SU-DHL-6 (cell line): ENCODE results near the gene HEXD.

ENCODE experiments used
- H2AFZ ChIP-seq: fragments of 200-600 bp; sonication (generic); 2 replicates; pipeline ENCODE4 v1.6.1; 2014; ENCODE audit warnings: low read depth, mild to moderate bottlenecking, moderate library complexity, mixed read lengths, antibody characterized with exemption, low read length; ENCODE audit not compliant: severe bottlenecking
- H3F3A ChIP-seq: fragments of 200-600 bp; shearing (Covaris generic); 2 replicates; pipeline ENCODE4 v1.6.0; 2016; ENCODE audit warnings: antibody characterized with exemption, mild to moderate bottlenecking; ENCODE audit not compliant: insufficient read depth
- H3K27ac ChIP-seq: fragments of 200-600 bp; sonication (generic); 2 replicates; pipeline ENCODE4 v1.5.1; 2016; ENCODE audit warnings: low read depth, mild to moderate bottlenecking, low read length, moderate library complexity, mixed read lengths
- H3K27me3 ChIP-seq: fragments of 200-600 bp; sonication (generic), shearing (Covaris generic); 2 replicates; pipeline ENCODE4 v1.6.0; 2014; ENCODE audit warnings: mild to moderate bottlenecking, low read length
- H3K36me3 ChIP-seq: fragments of 200-600 bp; sonication (generic); 2 replicates; pipeline ENCODE4 v1.6.1; 2014; ENCODE audit warnings: mild to moderate bottlenecking, low read length, mixed read lengths
- H3K4me2 ChIP-seq: fragments of 300-600, 200-600 bp; shearing (Covaris generic), sonication (generic); 2 replicates; pipeline ENCODE4 v1.6.0; 2014; ENCODE audit warnings: low read length, low read depth, mild to moderate bottlenecking; ENCODE audit not compliant: poor library complexity, severe bottlenecking
- H3K4me3 ChIP-seq: fragments of 200-600 bp; sonication (generic); 2 replicates; pipeline ENCODE4 v1.5.1; 2014; ENCODE audit warnings: antibody characterized with exemption, low read length, mild to moderate bottlenecking, mixed read lengths; ENCODE audit not compliant: insufficient read depth, poor library complexity, severe bottlenecking
- H3K79me2 ChIP-seq: fragments of 200-600 bp; sonication (generic); 2 replicates; pipeline ENCODE4 v1.6.1; 2014; ENCODE audit warnings: mild to moderate bottlenecking, low read length, moderate library complexity; ENCODE audit not compliant: insufficient read depth
- H3K9ac ChIP-seq: fragments of 200-600 bp; sonication (generic); 2 replicates; pipeline ENCODE4 v1.7.0; 2014; ENCODE audit warnings: mild to moderate bottlenecking, low read length
- H3K9me2 ChIP-seq: fragments of 200-600 bp; sonication (generic); replicated peaks from 2 replicates; pipeline ENCODE4 v1.6.1; 2014; ENCODE audit warnings: low read length; ENCODE audit not compliant: insufficient read depth
- H3K9me3 ChIP-seq: fragments of 200-600 bp; sonication (generic); 2 replicates; pipeline ENCODE4 v1.6.1; 2014; ENCODE audit warnings: low read length, mixed read lengths; ENCODE audit not compliant: insufficient read depth
- H4K20me1 ChIP-seq: fragments of 200-600 bp; sonication (generic); 2 replicates; pipeline ENCODE4 v1.6.1; 2014; ENCODE audit warnings: low read depth, mild to moderate bottlenecking, antibody characterized with exemption, low read length, moderate library complexity, mixed read lengths
- EZH2phosphoT487 ChIP-seq: fragments of 200-600 bp; sonication (generic), shearing (Covaris generic); conservative IDR thresholded peaks from 2 replicates; pipeline ENCODE4 v1.6.1; 2018; ENCODE audit warnings: mild to moderate bottlenecking, antibody characterized with exemption, low read length, moderate library complexity, mixed read lengths
- TF ChIP-seq, protein P1 (sequence below): fragments of 200-600 bp; sonication (generic); IDR thresholded peaks from one replicate; pipeline ENCODE4 v1.5.1; 2017; ENCODE audit warnings: antibody characterized with exemption, mild to moderate bottlenecking, low read length, moderate library complexity; ENCODE audit not compliant: insufficient read depth, poor library complexity, severe bottlenecking

HEXD gene

DNA sequence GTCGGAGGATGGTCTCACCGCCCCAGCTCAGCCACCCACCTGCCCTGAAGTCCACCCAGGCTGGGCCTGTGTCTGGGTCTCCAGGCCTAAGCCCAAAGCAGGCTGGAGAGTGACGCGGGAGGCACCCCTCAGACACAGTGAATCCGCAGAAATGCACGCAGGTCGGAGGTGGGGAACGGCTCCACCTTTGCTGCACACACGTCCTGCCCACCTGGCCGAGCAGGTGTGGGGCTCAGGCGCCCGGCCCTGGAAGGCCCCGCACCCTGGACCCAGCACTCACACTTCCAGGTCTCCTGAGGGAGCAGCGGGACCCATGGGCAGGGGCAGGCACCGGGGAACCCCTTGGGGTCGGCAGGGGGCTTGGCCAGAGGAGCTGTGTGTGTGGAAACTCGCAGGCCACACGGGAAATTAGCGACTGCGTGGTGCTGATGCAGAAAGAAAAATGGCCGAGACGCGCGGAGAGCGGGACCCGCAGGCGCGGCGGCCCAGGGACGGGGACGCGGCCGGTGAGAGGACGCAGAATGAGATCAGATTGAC lies 21.8 kb downstream of the HEXD start:
- H3K9me2 ChIP-seq, result no peaks in the 10 kb centered on the region
- no peak overlapping the region for H3K27ac ChIP-seq
- H3K79me2 ChIP-seq, result no peaks in the 10 kb centered on the region
- TF ChIP-seq EZH2phosphoT487, result no peak
- TF ChIP-seq, protein P1, sequence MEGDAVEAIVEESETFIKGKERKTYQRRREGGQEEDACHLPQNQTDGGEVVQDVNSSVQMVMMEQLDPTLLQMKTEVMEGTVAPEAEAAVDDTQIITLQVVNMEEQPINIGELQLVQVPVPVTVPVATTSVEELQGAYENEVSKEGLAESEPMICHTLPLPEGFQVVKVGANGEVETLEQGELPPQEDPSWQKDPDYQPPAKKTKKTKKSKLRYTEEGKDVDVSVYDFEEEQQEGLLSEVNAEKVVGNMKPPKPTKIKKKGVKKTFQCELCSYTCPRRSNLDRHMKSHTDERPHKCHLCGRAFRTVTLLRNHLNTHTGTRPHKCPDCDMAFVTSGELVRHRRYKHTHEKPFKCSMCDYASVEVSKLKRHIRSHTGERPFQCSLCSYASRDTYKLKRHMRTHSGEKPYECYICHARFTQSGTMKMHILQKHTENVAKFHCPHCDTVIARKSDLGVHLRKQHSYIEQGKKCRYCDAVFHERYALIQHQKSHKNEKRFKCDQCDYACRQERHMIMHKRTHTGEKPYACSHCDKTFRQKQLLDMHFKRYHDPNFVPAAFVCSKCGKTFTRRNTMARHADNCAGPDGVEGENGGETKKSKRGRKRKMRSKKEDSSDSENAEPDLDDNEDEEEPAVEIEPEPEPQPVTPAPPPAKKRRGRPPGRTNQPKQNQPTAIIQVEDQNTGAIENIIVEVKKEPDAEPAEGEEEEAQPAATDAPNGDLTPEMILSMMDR, result no peak
- H4K20me1 ChIP-seq, result no peaks in the 10 kb centered on the region
- H3K27me3 ChIP-seq, result no peaks in the 10 kb centered on the region
- H3K36me3 ChIP-seq, result peaks cover 6% of the 10 kb centered on the region; the same call in 1 of the 2 replicates
- no peak overlapping the region for H3K9ac ChIP-seq
- H2AFZ ChIP-seq, result no peak overlapping the region
- no peak overlapping the region for H3K4me2 ChIP-seq
- peaks cover 23% of the 10 kb centered on the region for H3F3A ChIP-seq
- H3K4me3 ChIP-seq, result no peak overlapping the region
- no peaks in the 10 kb centered on the region for H3K9me3 ChIP-seq

DNA sequence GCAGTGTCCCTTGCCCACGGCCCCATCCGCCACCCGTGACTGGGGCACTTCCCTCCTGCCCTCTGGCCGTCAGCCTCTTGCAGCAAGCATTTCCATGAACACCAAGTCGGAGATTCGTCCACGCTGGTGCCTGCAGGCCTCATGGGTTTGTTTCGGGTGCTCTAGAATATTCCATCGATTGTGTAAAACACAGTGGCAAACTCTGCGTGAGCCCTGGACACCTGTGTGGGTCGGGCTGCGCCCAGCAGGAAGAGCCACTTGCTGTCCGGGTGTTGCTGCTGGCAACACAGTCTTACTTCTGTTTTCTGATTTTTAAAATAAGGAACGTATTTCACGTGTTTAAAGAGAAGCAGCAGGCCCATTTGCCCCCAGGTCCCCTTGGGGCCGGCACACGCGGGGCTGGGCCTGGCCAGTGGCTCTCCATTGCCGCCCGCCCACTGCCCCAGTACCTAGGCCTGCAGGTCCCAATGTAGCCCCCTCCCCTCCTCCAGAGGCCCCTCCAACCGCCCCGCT lies 22.4 kb downstream of the HEXD start:
- Histone ChIP-seq H3K79me2 (no peaks in the 10 kb centered on the region), H3K4me2 (no peak overlapping the region), H4K20me1 (no peaks in the 10 kb centered on the region), H3F3A (peaks cover 23% of the 10 kb centered on the region), H3K9me2 (no peaks in the 10 kb centered on the region), H3K9ac (no peak overlapping the region), H2AFZ (no peak overlapping the region), H3K4me3 (no peak overlapping the region), H3K36me3 (peaks cover 6% of the 10 kb centered on the region; the same call in 1 of the 2 replicates), H3K27me3 (no peaks in the 10 kb centered on the region), H3K9me3 (no peaks in the 10 kb centered on the region), H3K27ac (no peak overlapping the region)
- TF ChIP-seq, protein P1, result no peak
- no peak for TF ChIP-seq EZH2phosphoT487

DNA sequence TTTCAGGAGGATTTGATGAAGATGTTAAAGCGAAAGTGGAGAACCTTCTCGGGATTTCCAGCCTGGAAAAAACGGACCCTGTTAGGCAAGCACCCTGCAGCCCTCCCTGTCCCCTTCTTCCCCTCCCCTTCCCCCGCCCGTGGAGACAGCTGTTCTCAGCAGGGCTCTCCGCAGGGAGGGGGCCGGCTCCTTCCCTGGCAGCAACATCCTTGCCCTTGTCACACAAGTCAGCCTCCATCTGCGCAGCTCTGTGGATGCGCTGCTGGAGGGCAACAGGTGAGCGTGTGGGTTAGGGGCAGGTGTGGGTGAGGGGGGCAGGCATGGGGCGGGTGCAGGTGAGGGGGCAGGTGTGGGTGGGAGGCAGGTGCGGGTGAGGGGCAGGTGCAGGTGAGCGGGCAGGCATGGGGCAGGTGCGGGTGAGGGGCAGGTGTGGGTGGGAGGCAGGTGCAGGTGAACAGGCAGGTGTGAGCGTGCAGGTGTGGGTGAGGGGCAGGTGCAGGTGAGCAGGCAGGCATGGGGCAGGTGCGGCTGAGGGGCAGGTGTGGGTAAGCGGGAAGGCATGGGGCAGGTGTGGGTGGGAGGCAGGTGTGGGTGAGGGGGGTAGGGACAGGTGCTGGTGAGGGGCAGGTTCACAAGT lies 23.0 kb downstream of the HEXD start:
- peaks cover 3% of the 10 kb centered on the region; the same call in 1 of the 2 replicates for H3K79me2 ChIP-seq
- H3K27ac ChIP-seq, result peak overlapping the region; percentile 30
- peaks cover 23% of the 10 kb centered on the region for H3F3A ChIP-seq
- no peak for TF ChIP-seq EZH2phosphoT487
- TF ChIP-seq, protein P1, result no peak
- H3K9me3 ChIP-seq, result no peaks in the 10 kb centered on the region
- no peaks in the 10 kb centered on the region for H3K27me3 ChIP-seq
- no peak overlapping the region for H3K9ac ChIP-seq
- H3K4me2 ChIP-seq, result no peak overlapping the region
- H4K20me1 ChIP-seq, result no peaks in the 10 kb centered on the region
- H3K36me3 ChIP-seq, result peaks cover 6% of the 10 kb centered on the region; the same call in 1 of the 2 replicates
- no peak overlapping the region for H2AFZ ChIP-seq
- H3K9me2 ChIP-seq, result no peaks in the 10 kb centered on the region
- H3K4me3 ChIP-seq, result no peak overlapping the region
